GM19455 (cell line): ENCODE data around the gene GPRIN1.
"Not testable (repeated sequence)": the region's sequence is repeated elsewhere in the genome, so short reads cannot be mapped to it uniquely, and the experiment has no call there.

ENCODE experiments used
- ATAC-seq: cut with Tn5 transposase; IDR thresholded peaks from one replicate; pipeline ENCODE4 v1.9.1; 2021; ENCODE audit not compliant: unreplicated experiment

Gene GPRIN1

DNA sequence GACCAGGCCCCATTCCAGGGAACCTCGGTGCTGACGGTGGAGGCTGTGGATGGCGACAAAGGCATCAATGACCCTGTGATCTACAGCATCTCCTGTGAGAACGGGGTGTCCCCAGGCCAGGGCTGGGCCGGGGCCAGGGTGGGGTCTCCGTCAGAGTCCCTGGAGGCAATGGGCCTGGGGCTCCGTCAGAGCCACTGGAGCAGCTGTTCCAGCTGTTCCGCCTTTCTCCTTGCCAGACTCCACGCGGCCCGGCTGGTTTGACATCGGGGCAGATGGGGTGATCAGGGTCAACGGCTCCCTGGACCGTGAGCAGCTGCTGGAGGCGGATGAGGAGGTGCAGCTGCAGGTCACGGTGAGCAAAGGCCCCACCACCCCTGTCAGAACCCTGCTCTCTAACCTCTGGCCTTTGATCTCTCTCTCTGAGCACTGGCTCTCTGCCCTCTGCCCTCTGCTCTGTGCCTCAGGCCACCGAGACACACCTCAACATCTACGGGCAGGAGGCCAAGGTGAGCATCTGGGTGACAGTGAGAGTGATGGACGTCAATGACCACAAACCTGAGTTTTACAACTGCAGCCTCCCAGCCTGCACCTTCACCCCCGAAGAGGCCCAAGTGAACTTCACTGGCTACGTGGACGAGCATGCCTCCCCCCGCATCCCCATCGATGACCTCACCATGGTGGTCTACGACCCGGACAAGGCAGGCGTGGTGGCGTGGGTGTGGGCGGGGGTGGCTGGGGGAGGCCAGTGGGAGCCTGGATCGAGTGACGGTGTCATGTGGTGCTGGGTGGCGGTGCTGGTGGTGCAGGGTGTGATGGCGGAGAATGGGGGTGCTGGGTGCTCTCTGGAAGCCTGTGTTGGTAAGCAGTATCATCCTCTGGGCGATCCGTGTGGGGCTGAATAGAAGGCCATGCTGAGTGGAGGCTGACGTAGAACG is 34.2 kb downstream of the GPRIN1 start:
- ATAC-seq = no peak

DNA sequence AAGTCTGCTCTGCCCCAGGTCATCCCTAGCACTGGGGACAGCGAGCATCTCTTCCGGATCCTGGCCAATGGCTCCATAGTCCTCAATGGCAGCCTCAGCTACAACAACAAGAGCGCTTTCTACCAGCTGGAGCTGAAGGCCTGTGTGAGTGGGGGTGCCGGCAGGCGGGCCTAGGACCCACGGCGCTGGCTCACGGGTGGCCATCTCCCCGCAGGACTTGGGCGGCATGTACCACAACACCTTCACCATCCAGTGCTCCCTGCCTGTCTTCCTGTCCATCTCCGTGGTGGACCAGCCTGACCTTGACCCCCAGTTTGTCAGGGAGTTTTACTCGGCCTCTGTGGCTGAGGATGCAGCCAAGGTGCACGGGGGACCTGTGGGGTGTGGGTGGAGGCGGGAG is 34.9 kb downstream of the GPRIN1 start:
- no peak for ATAC-seq

GRCh38 chr5:176574297-176574591 is 35.7 kb downstream of the GPRIN1 start:
- ATAC-seq = no peak

DNA sequence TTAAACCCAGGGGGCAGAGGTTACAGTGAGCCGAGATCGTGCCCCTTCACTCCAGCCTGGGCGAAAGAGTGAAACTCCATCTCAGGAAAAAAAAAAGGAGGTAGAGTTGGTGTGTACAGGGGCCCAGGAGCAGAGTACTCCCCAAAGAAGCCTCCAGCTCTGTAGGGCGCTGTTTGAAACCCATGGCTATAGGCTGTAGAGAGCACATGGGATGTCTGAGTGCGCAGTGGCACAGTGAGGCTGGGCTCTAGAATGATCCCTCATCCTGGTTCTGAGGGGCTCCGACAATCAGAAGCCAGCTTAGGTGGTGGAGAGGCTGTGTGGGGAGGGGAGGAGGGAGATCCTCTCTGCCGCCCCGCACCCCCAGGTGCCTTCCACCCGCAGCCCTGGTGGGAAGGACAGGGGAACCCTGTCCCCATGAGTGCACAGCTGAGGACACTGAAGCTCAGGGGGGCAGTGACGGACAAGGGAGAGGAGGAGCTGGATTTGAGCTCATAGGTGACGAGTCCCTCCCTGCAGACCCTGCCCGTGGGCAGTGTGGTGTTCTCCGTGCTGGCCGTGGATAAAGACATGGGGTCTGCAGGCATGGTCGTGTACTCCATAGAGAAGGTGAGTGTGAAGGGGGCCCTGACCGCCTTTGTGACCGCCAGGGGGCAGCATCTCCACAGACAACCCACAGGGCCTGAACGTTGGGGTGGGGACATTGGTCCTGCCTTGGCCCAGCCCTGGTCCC is 36.2 kb downstream of the GPRIN1 start:
- peak; percentile 73 for ATAC-seq

DNA sequence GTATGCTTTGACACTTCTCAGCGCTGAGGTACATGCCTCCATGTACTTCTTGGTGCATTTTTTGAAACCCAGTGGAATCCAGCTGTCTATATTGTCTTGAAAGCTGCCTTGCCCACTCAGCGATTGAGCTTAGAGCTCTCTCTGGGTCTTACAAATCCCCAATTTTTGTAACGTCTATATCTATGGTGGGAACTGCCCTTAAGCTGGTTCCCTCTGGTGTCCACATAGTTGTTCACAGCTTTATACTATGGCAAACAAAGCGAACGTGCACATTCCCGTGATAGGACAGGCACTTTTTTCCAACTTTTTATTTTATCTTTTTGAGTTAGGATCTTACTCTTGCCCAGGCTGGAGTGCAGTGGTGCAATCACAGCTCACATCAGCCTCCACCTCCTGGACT is 39.9 kb downstream of the GPRIN1 start:
- ATAC-seq = no peak

GRCh38 chr5:176568657-176569056 is 41.3 kb downstream of the GPRIN1 start:
- no peak for ATAC-seq

DNA sequence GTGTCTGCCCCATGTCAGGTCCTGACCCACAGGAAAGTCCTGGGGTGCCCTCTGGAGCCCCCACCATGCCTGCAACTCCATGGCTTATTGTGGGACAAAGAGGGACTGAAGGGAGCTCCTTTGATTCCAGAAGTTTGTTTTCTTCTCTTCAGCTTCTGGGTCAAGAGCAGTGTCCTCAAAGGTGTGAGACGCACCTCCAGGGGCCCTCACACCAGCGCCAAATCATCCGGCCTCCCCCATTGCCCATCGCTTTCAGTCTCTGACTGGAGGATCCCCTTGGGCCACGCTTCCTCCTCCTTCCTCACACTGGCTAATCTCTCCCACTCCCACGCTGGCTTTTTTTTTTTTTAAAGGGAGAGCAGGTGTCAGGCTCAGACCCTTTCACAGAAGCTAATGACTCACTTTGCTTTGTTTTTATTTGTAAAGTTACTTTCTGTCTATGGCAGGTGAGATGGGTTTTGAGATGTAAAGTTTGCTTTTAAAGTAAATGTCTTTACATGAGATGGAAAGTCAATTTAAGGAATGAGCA is 44.1 kb downstream of the GPRIN1 start:
- no peak for ATAC-seq

GRCh38 chr5:176564002-176564401 is 46.0 kb downstream of the GPRIN1 start:
- no peak for ATAC-seq

GRCh38 chr5:176562189-176562588 is 47.8 kb downstream of the GPRIN1 start:
- no peak for ATAC-seq

DNA sequence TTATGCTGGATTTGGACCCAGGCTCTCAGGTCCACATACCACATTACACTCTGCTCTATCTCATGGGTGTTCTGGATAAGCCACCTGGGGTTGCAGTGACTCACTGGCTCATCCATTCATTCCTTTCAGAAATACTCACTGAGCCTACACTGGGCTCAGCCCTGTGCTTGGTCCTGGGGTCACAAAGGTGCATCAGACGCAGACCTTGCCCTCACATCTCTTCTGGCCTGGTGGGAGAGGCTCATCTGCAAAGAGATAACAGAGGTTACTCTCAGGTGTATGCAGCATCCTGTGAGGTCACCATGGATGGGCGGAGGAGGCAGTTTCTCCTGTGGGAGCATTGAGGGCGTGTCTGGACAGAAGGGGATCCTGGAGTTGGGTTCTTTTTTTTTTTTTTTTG is 48.7 kb downstream of the GPRIN1 start:
- ATAC-seq = no peak

DNA sequence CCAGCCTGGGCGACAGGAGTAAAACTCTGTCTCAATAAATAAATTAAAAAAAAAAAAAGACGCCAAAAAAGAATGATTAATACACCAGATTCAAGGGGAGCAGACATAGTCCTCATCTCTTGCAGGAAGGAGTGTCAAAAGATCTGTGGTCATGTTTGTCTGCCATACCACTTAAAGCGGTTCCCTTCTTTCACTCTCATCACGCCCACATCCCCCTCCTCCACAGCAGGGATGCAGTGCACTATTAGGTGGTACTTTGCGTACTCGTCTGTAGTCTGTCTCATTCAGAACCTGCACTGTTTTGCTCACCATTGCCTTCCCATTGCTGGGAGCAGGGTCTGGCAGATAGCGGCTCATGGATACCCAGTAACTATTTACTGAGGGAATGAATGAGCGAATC is 49.6 kb downstream of the GPRIN1 start:
- no peak for ATAC-seq

DNA sequence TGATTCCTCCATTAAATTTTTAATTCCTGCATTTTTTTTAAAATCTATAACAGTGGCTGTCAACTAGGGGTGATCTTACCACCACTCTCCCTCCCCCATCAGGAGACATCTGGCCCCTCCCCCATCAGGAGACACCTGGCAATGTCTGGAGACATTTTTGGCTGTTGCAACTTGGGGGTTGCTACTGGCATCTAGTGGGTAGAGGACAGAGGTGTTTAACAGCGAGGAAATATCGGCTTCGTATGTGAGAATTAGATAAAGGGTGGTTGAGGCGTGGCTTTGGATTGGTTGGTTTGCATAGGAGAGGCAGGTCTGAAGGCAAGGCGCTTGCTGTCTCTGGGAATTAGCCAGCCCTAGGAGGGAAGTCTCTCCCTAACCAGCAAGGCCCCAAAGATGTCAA is 50.3 kb downstream of the GPRIN1 start:
- no peak for ATAC-seq

DNA sequence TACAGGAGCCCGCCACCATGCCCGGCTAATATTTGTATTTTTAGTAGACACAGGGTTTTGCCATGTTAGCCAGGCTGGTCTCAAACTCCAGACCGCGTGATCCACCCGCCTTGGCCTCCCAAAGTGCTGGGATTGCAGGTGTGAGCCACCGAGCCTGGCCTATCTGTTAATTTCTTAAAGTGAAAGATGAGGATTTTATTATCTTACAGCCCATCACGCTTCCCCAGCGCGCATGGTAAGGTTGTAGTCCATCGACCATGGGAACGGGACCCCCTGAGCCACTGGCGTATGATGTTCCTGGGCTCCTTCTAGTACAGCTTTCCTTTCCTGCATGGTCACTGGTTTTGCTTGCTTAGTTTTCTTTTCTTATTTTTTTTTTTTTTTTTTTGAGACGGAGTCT is 52.1 kb downstream of the GPRIN1 start:
- no peak for ATAC-seq

GRCh38 chr5:176553260-176554085 is 56.5 kb downstream of the GPRIN1 start:
- no peak for ATAC-seq

DNA sequence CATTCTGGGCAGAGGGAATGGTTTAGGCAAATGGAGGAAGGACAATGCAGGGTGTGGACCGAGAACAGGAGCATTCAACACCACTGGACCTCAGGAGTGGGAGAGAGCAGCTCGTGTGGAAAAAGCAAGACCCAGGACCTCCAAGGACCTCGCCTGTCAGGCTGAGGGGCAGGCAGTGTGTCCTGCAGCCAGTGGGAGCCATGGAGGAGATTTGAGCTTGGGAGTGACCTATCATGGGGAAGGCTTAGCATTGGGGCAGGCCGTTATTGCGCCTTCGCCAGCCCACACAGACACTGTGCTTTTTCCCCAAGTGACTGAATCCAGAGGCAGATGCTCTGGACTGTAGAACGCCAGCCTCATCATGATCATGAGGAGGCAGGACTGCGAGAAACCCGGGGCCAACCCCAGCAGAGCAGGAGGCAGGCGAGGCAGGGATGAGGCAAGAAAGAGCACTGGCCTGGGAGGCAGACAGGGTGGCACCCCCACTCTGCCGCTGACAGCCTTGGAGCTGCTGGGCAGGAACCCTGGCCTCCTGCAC is 57.6 kb downstream of the GPRIN1 start:
- no peak for ATAC-seq

DNA sequence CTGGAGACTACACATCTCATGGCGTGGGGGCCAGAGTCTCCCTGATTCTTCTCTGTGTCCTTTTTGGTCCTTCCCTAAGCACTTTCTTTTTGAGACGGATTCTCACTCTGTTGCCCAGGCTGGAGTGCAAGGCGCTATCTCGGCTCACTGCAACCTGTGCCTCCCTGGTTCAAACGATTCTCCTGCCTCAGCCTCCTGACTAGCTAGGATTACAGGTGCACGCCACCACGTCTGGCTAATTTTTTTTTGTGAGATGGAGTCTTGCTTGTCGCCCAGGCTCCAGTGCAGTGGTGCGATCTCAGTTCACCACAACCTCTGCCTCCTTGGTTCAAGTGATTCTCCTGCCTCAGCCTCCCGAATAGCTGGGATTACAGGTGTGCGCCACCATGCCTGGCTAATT is 59.0 kb downstream of the GPRIN1 start:
- ATAC-seq = not testable (repeated sequence)

DNA sequence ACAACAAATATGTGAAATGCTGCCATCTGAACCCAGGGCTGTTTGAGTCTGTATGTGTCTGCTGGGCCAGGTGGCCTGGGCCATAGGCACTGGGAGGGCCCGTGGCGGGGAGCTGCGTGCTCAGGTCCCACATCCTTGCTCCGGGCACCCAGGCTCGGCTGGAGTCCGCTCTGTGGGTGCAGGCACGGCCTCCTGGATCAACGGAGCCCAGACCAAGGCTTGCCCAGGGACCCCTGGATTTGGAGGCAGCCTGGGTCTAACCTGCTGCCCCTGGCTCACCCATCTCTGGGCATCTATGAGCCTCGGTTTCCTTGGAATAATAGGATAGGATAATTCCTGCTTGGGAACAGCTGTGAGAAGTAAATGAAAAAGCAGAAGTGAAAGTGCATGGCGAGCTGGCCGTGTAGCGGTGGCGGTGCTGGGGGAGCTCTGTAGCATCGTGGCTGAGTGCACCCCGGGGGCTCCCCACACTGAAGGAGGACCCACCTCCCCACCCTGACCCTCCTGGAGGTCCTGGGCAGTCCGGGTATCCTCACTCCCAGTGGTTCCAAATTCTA is 59.6 kb downstream of the GPRIN1 start:
- ATAC-seq = no peak

- no peak for ATAC-seq
These were observed 60.1 kb downstream of the GPRIN1 start for GRCh38 chr5:176549871-176550270.

- ATAC-seq = no peak
These were observed 61.0 kb downstream of the GPRIN1 start, which contains the start of gene CDHR2 for GRCh38 chr5:176548967-176549444. Gene CDHR2, plus strand, starts transcription at chr5:176549342. Its CDS starts 16,011 bp downstream, at chr5:176565353.

- ATAC-seq = no peak
These were observed 62.2 kb downstream of the GPRIN1 start for GRCh38 chr5:176547802-176548201.
